HG02610 (cell line): Measurements from ENCODE around the gene PAPLN.

ENCODE experiments used
- ATAC-seq: cut with Tn5 transposase; IDR thresholded peaks from one replicate; pipeline ENCODE4 v1.9.1; 2021; ENCODE audit warnings: mild to moderate bottlenecking, moderate library complexity; ENCODE audit not compliant: unreplicated experiment

The PAPLN gene

GRCh38 chr14:73258845-73259611 is 21.7 kb downstream of the PAPLN start:
- ATAC-seq, result no peak

GRCh38 chr14:73259837-73260236 is 22.5 kb downstream of the PAPLN start:
- ATAC-seq, result no peak

GRCh38 chr14:73260574-73260973 is 23.3 kb downstream of the PAPLN start:
- ATAC-seq, result no peak

- no peak for ATAC-seq
These were observed 23.8 kb downstream of the PAPLN start for GRCh38 chr14:73261075-73261474.

GRCh38 chr14:73261520-73262426 is 24.5 kb downstream of the PAPLN start:
- ATAC-seq, result no peak

GRCh38 chr14:73262427-73263183 is 25.3 kb downstream of the PAPLN start:
- ATAC-seq, result no peak

GRCh38 chr14:73263606-73264005 is 26.3 kb downstream of the PAPLN start:
- no peak for ATAC-seq

- ATAC-seq, result no peak
These were observed 27.0 kb downstream of the PAPLN start for GRCh38 chr14:73264080-73264884.

GRCh38 chr14:73264885-73265720 is 27.8 kb downstream of the PAPLN start:
- no peak for ATAC-seq

GRCh38 chr14:73265721-73266046 is 28.4 kb downstream of the PAPLN start:
- no peak for ATAC-seq

- no peak for ATAC-seq
These were observed 29.0 kb downstream of the PAPLN start for GRCh38 chr14:73266317-73266716.

- ATAC-seq, result no peak
These were observed 30.2 kb downstream of the PAPLN start for GRCh38 chr14:73267474-73267873.

GRCh38 chr14:73269729-73270531 is 32.6 kb downstream of the PAPLN start:
- peak; percentile 71 for ATAC-seq

GRCh38 chr14:73272393-73272792 is 35.1 kb downstream of the PAPLN start:
- ATAC-seq, result no peak

- ATAC-seq, result no peak
These were observed 36.5 kb downstream of the PAPLN start for GRCh38 chr14:73273799-73274198.

- ATAC-seq, result no peak
These were observed 39.5 kb downstream of the PAPLN start for GRCh38 chr14:73276836-73277235.

- ATAC-seq, result no peak
These were observed 40.1 kb downstream of the PAPLN start for GRCh38 chr14:73277376-73277775.

- ATAC-seq, result no peak
These were observed 43.6 kb downstream of the PAPLN start for GRCh38 chr14:73280903-73281302.
